CD4-positive, alpha-beta T cell (primary cell): Measurements from ENCODE around the gene DNAJB1. TPM values are rescaled to one million over a fixed set of nuclear protein-coding genes. Genes with fewer than 3 reads are reported as not detected.

Source experiments
- ATAC-seq: fragments of 200-7000 bp; cut with Tn5 transposase; one replicate; pipeline ENCODE4 v1.10.0; 2022; ENCODE audit warnings: mild to moderate bottlenecking; ENCODE audit not compliant: poor library complexity
- CTCF ChIA-PET: fragments of 350-600 bp; sonication (Branson Sonifier 250); formaldehyde crosslinking; loops from one replicate; lab custom pipeline; 2021; ENCODE audit warnings: antibody characterized with exemption, inconsistent platforms; lab: Charles Lee
- POLR2A ChIA-PET: fragments of 350-600 bp; sonication (Branson Sonifier 250); formaldehyde crosslinking; loops from one replicate; lab custom pipeline; 2021; ENCODE audit warnings: antibody characterized with exemption, inconsistent platforms; lab: Charles Lee
- DNase-seq, 14 experiments: peaks; one replicate each; pipeline ENCODE4 v3.0.0-alpha.2; 2013 to 2020; ENCODE audit warnings: mixed read lengths in 2 of 14
- H3K27ac ChIP-seq, 2 donors: one replicate each; pipeline versions ENCODE4 v1.5.1 to v1.7.0; 2013; ENCODE audit warnings: low read length in 2 of 2, low read depth in 1 of 2, mild to moderate bottlenecking in 1 of 2
- H3K27me3 ChIP-seq, 2 experiments: 1 replicate in 1 of 2; 2 replicates in 1 of 2; pipeline versions ENCODE4 v1.6.1 to v1.7.0; 2013; ENCODE audit warnings: low read length in 2 of 2, control low read depth in 1 of 2, mild to moderate bottlenecking in 1 of 2, moderate library complexity in 1 of 2; ENCODE audit not compliant: insufficient read depth in 2 of 2, control insufficient read depth in 1 of 2
- H3K36me3 ChIP-seq: one replicate; pipeline ENCODE4 v1.6.1; 2013; ENCODE audit warnings: low read length, control low read depth; ENCODE audit not compliant: insufficient read depth
- H3K4me1 ChIP-seq: one replicate; pipeline ENCODE4 v1.6.1; 2013; ENCODE audit warnings: low read length, control low read depth; ENCODE audit not compliant: insufficient read depth
- H3K4me3 ChIP-seq: one replicate; pipeline ENCODE4 v1.5.1; 2013; ENCODE audit warnings: mild to moderate bottlenecking, low read length, moderate library complexity
- H3K9me3 ChIP-seq, 2 experiments: 1 replicate in 1 of 2; 2 replicates in 1 of 2; pipeline versions ENCODE4 v1.6.1 to v1.7.0; 2013; ENCODE audit warnings: low read length in 2 of 2, mild to moderate bottlenecking in 2 of 2, control low read depth in 1 of 2, moderate library complexity in 1 of 2; ENCODE audit not compliant: control insufficient read depth in 1 of 2, insufficient read depth in 1 of 2
- H3K27ac Mint-ChIP-seq: one replicate; pipeline ENCODE4 v1.8.0; 2020; ENCODE audit warnings: mixed read lengths
- H3K27me3 Mint-ChIP-seq: one replicate; pipeline ENCODE4 v1.8.0; 2021; ENCODE audit warnings: mixed read lengths
- H3K36me3 Mint-ChIP-seq: one replicate; pipeline ENCODE4 v1.8.0; 2021; ENCODE audit warnings: low read depth, mixed read lengths
- H3K4me1 Mint-ChIP-seq: one replicate; pipeline ENCODE4 v1.8.0; 2021; ENCODE audit warnings: low read depth, mixed read lengths
- H3K4me3 Mint-ChIP-seq: one replicate; pipeline ENCODE4 v1.8.0; 2020; ENCODE audit warnings: mild to moderate bottlenecking, mixed read lengths
- H3K9me3 Mint-ChIP-seq: one replicate; pipeline ENCODE4 v1.8.0; 2020; ENCODE audit warnings: mixed read lengths
- intact Hi-C, 2 experiments: fragments of 100-400 bp; cut with DNase I in 1 of 2; cut with micrococcal nuclease in 1 of 2; formaldehyde crosslinking; loops; one replicate each; pipeline versions ENCODE4 v1.15.1 to v1.9.0; 2023 to 2025; cut with DNase I, micrococcal nuclease
- total RNA-seq, 174 experiments: library from RNA in 2 of 174; stranded (reverse) in 2 of 174; gene quantifications; one replicate each; pipeline ENCODE4 v1.2.3 and lab custom pipeline; 2021 to 2026
- TF ChIP-seq, protein P1 (sequence below): fragments of 200-600 bp; IDR thresholded peaks from one replicate; pipeline ENCODE4 v1.8.0; 2022; ENCODE audit warnings: antibody characterized with exemption, mild to moderate bottlenecking

DNAJB1 gene
- total RNA-seq, 2 experiments from 2014 or later = 666 to 672 TPM

DNA sequence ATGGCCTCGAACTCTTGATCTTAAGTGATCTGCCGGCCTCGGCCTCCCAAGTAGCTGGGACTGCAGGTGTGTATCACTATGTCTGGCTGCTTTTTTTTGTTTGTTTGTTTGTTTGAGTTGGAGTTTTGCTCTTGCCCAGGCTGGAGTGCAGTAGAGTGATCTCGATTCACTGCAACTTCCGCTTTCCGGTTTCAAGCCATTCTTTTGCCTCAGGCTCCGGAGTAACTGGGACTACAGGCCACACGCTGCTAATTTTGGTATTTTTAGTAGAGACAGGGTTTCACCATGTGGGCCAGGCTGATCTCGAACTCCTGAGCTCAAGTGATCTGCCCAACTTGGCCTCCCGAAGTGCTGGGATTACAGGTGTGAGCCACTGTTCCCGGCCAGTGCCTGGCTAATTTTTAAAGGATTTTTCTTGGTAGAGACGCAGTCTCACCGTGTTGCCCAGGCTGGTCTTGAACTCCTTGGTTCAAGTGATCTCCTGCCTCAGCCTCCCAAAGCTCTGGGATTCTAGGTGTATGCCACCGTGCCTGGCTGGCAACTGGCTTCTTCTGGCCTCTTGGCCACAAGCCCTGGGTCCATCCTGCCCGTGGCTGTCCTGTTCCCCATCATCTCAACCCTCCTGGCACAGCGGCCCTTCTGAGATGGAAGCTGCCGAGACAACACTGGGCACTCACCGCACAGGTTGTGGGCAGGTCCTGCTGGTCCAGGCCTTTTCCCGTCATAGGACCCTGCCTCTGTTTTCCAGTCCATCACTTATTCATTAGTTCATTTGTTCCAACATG, 22.7 kb upstream of the DNAJB1 start:
- Histone ChIP-seq H3K36me3 (peaks cover 16% of the 10 kb centered on the region), H3K27me3 (no peaks in the 10 kb centered on the region), H3K4me1 (peaks cover 43% of the 10 kb centered on the region), H3K27ac (no peak overlapping the region), H3K4me3 (no peak overlapping the region), H3K9me3 (no peaks in the 10 kb centered on the region)
- Mint-ChIP-seq H3K36me3 (peaks cover 31% of the 10 kb centered on the region), H3K4me1 (peaks cover 55% of the 10 kb centered on the region), H3K4me3 (no peak overlapping the region), H3K27ac (no peak overlapping the region), H3K27me3 (no peaks in the 10 kb centered on the region), H3K9me3 (no peaks in the 10 kb centered on the region)
- intact Hi-C loops = no loop called here
- CTCF ChIA-PET = no interaction called here
- ATAC-seq (no peak), DNase-seq (no peak)
- POLR2A ChIA-PET = no interaction called here
- TF ChIP-seq, protein P1, sequence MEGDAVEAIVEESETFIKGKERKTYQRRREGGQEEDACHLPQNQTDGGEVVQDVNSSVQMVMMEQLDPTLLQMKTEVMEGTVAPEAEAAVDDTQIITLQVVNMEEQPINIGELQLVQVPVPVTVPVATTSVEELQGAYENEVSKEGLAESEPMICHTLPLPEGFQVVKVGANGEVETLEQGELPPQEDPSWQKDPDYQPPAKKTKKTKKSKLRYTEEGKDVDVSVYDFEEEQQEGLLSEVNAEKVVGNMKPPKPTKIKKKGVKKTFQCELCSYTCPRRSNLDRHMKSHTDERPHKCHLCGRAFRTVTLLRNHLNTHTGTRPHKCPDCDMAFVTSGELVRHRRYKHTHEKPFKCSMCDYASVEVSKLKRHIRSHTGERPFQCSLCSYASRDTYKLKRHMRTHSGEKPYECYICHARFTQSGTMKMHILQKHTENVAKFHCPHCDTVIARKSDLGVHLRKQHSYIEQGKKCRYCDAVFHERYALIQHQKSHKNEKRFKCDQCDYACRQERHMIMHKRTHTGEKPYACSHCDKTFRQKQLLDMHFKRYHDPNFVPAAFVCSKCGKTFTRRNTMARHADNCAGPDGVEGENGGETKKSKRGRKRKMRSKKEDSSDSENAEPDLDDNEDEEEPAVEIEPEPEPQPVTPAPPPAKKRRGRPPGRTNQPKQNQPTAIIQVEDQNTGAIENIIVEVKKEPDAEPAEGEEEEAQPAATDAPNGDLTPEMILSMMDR = no peak

DNA sequence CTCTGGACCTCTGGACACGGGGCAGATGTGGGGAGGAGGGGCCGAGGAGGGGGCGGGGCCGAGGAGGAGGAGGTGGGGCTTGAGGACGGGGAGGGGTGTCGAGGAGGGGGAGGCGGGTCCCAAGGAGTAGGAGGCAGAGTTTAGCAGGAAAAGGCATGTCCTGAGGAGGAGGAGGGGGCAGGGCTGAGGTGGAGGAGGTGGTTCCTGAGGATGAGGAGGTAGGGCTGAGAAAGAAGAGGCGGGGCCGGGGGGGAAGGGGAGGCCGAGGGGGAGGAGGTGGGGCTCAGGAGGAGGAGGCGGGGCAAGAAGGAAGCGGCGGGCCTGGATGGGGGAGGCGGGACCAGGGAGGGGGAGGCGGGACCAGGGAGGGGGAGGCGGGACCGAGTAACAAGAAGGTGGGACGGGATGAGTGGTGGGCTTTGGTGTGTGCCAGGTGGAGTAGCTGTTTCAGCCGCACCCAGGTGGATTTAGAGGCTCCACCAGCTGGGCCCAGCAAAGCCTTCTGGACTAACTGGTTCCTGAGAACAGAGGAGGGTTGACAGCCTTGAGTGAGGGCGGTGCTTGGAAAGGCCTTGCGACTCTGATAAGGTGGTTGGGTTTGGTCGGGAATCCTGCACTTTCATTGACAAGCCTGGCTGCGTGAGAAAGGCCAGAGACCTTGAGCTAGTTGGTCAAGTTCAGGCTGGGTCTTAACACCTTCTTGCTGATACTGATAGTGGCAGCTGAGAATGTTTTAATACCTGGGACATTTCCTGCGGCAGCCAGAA, 18.9 kb upstream of the DNAJB1 start:
- Mint-ChIP-seq H3K36me3 (peaks cover 29% of the 10 kb centered on the region), H3K27me3 (no peaks in the 10 kb centered on the region), H3K4me3 (no peak overlapping the region), H3K4me1 (peaks cover 44% of the 10 kb centered on the region), H3K27ac (no peak overlapping the region), H3K9me3 (no peaks in the 10 kb centered on the region)
- intact Hi-C loops = no loop called here
- ATAC-seq = peak; percentile 73
- POLR2A ChIA-PET = interaction anchor here (0.8 to 6.5 kb wide), 5 partner anchors 14 to 30 kb away, joined by 3 to 39 read pairs (median 5); partner anchors contain the start of gene DNAJB1
- TF ChIP-seq, protein P1 = no peak
- peak in 8 of 14 experiments; percentile 31 to 70 (median 60) for DNase-seq
- H3K27ac ChIP-seq = no peak overlapping the region
- no peaks in the 10 kb centered on the region for H3K9me3 ChIP-seq
- H3K4me3 ChIP-seq = no peak overlapping the region
- no peaks in the 10 kb centered on the region for H3K27me3 ChIP-seq
- peaks cover 13% of the 10 kb centered on the region for H3K36me3 ChIP-seq
- peaks cover 49% of the 10 kb centered on the region for H3K4me1 ChIP-seq
- CTCF ChIA-PET = interaction anchor here (0.9 to 2.9 kb wide), 4 partner anchors 14 to 33 kb away, joined by 3 to 11 read pairs (median 4); no protein-coding TSS in a partner anchor

DNA sequence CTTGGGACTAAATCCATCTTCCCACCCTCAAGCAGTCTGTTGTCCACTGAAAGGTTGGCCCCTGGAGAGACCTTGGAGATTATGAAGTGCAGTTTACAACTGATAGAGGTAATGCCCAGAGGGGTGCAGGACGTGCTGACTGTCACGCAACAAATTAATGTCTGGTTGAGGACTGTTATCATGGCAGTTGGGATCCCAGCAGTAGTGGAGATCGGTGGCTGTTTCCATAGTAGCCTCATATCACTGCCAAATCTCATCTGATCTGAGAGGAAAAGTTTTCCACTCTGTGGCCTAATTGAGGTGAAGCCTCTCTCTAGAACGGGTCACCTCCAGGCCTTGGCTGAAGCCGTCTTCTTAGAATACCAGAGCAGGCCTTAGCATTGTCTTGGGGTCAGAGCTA, 15.3 kb upstream of the DNAJB1 start:
- no peak overlapping the region for H3K4me3 ChIP-seq
- POLR2A ChIA-PET = interaction anchor here (1.3 to 6.5 kb wide), 3 partner anchors 12 to 29 kb away, joined by 3 to 39 read pairs (median 3); partner anchors contain the start of gene DNAJB1
- Mint-ChIP-seq H3K4me3 (peak overlapping the region; percentile 49), H3K36me3 (peaks cover 34% of the 10 kb centered on the region), H3K9me3 (no peaks in the 10 kb centered on the region), H3K27me3 (no peaks in the 10 kb centered on the region), H3K4me1 (peaks cover 55% of the 10 kb centered on the region), H3K27ac (peak overlapping the region; percentile 53)
- H3K27me3 ChIP-seq = no peaks in the 10 kb centered on the region
- CTCF ChIA-PET = interaction anchor here (0.9 kb wide), 1 partner anchor 62 kb away, joined by 3 read pairs; no protein-coding TSS in a partner anchor
- ATAC-seq = no peak
- H3K4me1 ChIP-seq = peaks cover 71% of the 10 kb centered on the region
- H3K27ac ChIP-seq = no peak overlapping the region
- TF ChIP-seq, protein P1 = no peak
- no peak for DNase-seq
- peaks cover 13% of the 10 kb centered on the region for H3K36me3 ChIP-seq
- intact Hi-C loops = loop anchor here in 1 of 2 experiments (5.0 kb wide), 1 partner anchor 111 kb away; no protein-coding TSS in a partner anchor
- no peaks in the 10 kb centered on the region for H3K9me3 ChIP-seq
